CD4-positive, alpha-beta T cell treated with Interleukin-21 for 1 hour (primary cell): ENCODE data around the gene A3GALT2.

Experiments used
- DNase-seq: peaks from one replicate; pipeline ENCODE4 v3.0.0-alpha.2; 2020

The A3GALT2 gene

DNA sequence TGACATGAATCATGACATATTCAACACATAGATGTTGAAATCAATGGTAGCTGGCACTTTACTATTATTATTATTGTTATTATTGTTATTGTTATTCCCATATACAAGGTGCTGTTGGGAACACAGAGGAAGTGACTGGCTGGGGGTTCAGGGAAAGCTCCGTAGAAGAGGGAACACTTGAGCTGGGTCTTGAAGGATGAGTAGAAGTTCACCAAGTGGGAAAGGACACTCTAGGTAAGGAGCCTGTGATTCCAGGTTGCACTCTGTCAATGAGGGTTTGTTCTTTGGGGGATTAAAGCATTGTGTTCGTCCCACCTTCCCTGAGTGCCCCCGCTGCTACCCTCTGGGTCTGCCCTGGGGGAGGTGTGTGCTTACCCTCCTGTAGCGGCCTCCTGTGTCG is 50.5 kb downstream of the A3GALT2 start:
- no peak for DNase-seq

DNA sequence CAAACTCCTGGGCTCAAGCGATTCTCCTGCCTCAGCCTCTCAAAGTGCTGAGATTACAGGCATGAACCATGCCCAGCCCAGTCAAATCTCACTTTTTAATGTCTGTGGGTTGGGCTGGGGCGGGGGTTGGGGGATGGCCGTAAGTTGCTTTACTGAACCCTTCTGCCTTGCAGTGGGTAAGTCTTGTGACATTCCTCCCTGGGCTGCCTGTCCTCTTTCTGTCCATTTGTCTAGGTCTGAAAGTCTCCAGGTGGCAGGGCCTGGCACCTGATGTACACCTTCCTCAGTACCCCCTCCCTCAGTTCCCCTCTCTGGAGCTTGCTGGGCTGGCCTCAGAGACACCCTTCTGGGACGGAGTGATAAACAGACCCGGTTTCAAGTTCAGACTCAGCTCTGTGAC is 51.3 kb downstream of the A3GALT2 start:
- DNase-seq: no peak

DNA sequence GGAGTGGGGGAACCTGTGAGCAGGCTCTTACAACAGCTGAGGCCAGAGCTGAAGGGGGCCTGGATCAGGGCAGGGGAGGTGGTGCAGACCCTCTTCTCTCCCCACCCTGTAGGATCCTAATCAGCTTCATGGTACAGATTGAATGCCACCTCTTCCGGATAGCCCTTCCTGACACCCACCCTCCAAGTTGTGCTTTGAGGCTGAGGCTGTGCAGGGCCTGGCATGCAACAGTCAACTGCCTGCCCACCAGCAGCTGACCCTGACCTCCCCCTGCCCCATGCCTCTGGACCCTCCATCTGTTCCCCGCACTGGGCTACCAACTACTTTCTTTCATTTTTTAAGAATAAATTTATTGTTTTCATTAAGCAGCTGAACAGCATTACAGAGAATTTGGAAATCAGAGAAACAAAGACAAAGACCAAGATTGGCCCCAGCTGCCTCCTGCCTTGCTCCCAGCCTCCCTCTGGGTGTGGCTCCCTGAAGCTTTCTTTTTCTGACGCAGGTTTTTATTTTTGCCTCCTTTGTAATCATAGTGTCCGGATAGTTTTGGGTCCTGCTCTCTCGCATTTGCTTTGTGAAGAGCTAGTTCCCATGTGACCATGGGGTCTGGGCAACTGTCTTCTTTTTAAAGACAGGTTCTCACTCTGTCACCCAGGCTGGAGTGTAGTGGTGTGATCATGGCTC is 51.8 kb downstream of the A3GALT2 start:
- DNase-seq: no peak

- no peak for DNase-seq
These were observed 52.4 kb downstream of the A3GALT2 start for GRCh38 chr1:33268457-33268856.

GRCh38 chr1:33267468-33268205 is 53.3 kb downstream of the A3GALT2 start:
- no peak for DNase-seq

DNA sequence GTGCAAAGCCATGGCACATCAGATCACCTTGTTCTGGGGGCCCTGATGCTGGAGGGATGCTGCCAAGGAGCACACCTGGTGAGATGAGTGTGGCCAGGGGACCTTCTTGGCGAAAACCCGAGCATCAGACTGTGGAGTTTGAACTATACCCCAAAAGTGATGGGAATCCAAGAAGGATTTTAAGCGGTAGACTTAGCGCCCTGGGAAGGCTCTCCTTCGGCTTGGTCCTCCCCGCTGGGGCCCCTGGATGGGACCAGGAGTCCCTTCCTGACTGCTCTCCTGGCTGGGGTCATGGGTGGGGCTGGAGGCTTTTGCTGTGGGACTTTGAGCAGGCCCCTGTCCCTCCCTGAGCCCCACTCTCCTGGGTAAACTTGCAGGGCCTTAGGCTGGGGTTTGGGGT is 54.1 kb downstream of the A3GALT2 start:
- no peak for DNase-seq

- DNase-seq: no peak
These were observed 54.9 kb downstream of the A3GALT2 start for GRCh38 chr1:33265780-33266605.

GRCh38 chr1:33263890-33264504 is 56.9 kb downstream of the A3GALT2 start:
- DNase-seq: no peak

GRCh38 chr1:33261344-33261743 is 59.6 kb downstream of the A3GALT2 start:
- DNase-seq: no peak

DNA sequence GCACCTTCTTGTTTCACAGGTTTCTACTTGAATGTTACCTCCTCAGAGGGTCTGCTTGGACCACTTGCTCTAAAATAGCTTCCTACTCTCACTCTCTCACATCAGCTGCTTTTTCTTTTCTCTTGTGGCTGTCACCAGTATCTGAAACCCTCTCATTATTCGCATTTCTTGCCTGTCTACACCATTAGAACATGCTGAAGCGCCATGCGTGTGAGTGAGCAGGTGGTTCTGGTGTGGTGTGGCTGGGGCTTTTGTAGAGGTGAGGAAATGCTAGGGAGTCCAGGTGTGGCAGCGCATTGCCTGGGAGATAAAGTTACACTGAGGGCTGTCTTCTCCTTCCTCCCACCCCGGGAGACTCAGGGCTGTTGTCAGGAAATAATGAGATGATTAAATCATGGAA is 60.5 kb downstream of the A3GALT2 start:
- DNase-seq: no peak

DNA sequence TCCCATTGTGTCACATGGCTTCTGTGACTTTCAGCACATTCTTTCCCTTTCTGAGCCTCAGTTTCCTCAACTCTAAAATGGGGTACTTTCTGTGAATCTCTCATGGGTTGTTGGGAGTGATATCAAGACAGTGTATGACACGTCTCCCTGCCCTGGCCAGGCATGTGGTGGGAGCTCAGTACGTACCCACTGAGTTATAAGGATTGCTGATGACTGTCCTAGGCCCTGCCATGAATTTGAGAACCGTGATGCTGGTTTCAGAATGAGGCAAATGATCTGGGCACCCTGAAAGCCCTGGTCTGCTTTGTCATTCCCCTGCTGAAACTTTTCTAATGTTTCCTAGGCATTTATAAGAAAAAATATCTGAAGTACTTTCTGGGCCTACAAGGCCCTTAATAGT is 61.0 kb downstream of the A3GALT2 start:
- no peak for DNase-seq

DNA sequence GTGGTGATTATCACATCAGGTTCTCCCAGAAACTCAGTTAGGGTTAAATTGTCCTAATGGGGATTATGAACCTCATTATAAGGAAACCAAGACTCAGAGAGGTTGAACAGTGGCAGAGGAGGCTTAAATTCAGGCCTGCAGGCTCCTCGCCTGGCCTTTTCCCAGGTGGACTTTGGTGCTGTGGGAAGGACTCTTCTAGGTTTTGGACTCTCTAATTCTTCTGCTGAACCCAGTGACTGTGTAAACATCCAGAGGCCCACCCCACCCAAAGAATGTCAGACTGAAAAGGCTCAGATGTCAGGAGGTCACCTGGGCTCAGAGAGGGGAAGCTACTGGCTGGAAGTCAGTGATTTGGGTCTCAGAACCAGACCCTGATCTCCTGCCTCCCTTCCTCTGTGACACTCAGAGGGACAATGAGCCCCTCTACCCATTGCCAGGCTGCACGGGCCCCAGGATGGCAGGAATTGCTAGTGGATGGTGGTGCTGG is 62.1 kb downstream of the A3GALT2 start:
- no peak for DNase-seq

DNA sequence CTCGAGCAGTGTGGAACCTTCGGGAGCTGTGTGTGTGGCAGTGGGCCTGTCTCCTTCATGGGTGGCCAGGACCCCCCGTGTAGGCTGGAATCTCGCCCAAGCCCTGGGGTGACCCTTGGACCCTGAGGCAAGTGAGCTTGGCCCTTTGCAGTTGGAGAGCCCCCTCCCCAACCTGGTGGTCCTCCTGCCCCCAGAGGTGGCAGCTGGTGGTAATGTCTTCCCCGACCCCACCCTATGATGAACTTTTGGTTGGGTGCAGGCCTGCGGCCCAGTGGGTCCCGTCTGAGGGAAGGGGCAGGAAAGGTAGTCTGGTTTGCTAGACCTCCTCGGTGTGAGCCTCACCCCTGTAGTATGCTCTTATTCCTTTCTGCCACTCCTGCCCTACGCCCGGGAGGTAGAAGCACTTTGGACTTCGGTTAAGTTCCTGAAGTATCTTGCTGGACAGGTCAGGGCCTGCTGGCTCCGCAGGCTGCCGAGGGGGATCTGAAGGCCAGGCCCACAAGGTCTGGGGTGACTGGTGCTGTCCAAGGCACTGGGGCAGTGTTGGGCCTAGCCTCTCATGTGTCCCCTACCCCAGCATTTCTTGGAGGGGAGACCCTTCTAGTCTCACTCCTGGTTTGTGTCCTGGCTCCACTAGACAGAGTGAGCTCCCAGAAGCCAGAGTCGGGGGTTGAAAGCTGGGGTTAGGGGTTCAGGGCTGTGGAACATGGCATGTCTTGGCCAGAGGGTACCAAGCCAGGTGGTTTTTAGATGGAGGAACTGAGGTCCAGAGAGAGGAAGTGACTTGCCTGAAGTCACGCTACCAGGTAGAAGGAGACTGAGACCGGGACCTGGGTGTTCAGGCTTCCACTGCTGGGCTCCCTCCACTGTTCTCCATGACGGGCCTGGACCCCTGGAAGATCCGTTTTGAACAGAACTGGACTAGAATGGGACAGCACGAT is 62.9 kb downstream of the A3GALT2 start:
- DNase-seq: no peak

DNA sequence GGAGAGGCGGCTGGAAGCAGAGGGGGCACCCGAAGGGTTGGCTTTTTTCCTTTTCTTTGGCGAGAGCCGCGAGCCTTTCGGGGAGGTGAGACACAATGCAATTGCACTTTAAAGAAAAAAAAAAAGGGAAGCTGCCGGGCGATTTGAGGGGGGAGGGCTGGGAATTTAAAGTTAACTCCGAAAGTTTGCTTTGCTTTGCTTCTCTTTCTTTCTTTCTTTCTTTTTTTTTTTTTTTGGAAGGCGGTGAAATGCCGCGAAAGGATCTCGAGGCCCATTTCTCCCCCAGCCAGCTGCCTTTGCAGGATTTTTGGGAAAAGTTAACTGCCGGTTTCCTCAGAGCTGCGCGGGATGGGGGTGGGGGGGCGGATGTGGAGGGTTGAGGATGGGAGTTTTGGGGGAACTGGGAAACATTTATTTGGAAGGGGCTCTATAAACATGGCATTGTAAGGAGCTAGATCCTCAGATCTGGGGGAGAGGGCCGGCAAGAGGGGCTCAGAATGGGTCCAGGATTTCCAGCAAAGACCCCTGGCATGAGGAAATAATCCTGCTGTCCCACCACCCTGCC is 63.6 kb downstream of the A3GALT2 start:
- DNase-seq: no peak
